ENCODE results near the gene HPCAL4. TPM values are rescaled to one million over a fixed set of nuclear protein-coding genes. Genes with fewer than 3 reads are reported as not detected.
A peak's percentile ranks its signal among the peaks of the same experiment; 100 is the strongest.

HPCAL4 gene
- not detected for total RNA-seq

GRCh38 chr1:39691383-39692151, at the start of gene HPCAL4:
Gene HPCAL4 (minus strand): TSS chr1:39691433. CDS start chr1:39684603, 6,830 bp downstream.
- ATAC-seq: peak; percentile 90

GRCh38 chr1:39738622-39739366, 47.6 kb upstream of the HPCAL4 start, which contains the start of gene PPIE:
Gene PPIE (plus strand): TSS chr1:39738882. CDS start chr1:39738901, 19 bp downstream.
- ATAC-seq: peak; percentile 98

GRCh38 chr1:39737546-39738169, 46.4 kb upstream of the HPCAL4 start:
- ATAC-seq: no peak

- no peak for ATAC-seq
Observed at GRCh38 chr1:39735731-39736130, 44.5 kb upstream of the HPCAL4 start.

- peak; percentile 35 for ATAC-seq
Observed at GRCh38 chr1:39733161-39733560, 41.9 kb upstream of the HPCAL4 start.

DNA sequence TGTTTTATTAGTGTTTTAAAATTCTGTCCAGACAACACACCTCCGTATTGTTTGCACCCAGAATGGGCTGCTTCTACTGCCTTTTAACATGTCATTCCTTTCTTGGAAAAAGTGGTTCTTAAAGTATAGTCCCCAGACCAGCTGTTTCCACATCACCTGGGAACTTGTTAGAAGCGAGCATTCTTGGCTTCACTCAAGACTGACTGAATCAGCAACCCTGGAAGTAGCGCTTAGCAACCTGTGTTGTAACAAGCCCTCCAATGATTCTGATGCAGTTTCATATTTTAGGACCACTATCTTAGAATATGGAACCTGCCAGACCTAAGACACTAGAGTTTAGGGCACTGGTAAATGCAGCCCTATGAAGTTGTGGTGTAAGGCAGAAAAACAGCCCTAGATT, 41.5 kb upstream of the HPCAL4 start:
- ATAC-seq: no peak

DNA sequence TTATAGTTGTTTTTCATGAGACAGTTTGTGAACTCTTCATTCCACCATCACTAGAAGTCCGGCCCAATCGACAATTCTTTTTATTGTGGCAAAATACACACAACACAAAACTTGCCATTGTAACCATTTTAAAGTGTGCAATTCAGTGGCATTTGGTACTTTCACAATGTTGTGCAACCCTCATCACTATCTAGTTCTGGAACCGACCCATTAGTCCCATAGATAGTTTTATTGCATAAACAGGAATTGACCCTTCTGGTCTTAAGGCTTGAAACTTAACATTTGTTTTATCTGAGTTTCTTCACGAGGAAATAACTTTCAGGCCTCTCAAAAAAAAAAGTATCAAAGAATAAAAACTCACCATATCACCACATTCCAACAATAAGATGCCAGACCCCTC, 38.6 kb upstream of the HPCAL4 start:
- ATAC-seq: no peak

DNA sequence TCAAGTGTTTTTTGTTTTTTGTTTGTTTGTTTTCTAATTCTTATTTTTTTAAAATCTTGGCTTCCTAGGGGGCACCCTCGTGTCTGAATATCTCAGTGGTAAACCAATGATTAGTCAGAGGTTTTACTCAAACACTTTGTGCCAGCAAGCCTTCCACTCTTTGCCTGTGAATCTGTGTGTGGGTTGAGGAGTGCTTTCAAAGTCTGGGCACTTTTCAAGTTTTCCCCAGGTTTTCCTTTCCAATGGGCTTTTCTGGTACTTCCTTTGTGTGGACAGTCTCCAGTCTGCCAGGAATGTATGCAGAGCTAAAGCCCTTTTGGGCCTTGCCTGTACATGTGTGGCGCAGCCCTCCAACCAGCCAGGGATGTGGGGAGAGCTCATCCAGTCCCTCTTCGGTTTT, 37.8 kb upstream of the HPCAL4 start:
- peak; percentile 22 for ATAC-seq

DNA sequence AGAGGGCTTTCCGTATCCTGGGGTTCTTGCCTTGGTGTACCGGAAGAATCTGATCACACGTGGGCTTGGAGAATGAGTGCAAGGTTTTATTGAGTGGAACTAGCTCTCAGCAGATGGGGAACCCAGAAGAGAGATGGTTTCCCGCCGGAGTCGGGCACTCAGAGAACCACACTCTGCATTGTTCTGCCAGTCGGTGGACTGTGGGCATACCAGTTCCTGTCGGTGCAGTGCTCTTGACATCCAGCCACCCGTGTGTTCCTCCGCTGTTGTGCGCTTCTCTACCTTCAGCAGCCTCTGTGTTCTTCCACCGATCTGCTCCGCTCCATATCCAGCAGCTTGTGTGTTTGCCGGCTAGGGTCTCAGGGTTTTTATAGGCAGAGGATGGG, 36.7 kb upstream of the HPCAL4 start:
- peak; percentile 33 for ATAC-seq

DNA sequence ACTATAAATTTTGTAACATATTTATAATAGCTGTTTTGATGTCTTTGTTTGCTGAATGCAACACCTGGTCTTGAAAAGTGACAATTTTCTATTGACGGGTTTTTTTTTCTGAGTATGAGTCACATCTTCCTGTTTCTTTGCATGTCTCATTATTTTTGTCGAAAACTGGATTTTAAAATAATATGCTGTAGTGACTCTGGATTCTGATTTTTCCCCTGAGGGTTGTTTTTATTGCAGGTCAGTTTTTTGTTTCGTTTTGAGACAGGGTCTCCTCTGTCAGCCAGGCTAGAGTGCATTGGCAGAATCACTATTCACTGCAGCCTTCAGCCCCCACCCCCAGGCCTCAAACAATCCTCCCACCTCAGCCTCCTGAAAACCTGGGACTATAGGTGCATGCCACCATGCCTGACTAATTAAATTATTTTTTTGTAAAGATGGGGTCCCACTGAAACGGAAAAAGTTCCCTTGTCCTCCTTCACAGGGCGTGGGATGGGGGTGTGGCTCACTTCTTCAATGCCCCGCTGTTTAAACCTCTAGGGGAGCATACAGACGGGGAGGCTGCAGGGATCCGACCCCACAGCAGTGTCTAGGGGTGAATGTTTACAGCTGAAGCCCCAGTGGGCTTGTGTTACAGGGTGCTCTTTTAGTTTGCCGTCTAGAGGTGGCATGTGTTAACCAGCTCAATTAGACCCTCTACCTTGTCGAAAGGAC, 36.1 kb upstream of the HPCAL4 start:
- no peak for ATAC-seq

DNA sequence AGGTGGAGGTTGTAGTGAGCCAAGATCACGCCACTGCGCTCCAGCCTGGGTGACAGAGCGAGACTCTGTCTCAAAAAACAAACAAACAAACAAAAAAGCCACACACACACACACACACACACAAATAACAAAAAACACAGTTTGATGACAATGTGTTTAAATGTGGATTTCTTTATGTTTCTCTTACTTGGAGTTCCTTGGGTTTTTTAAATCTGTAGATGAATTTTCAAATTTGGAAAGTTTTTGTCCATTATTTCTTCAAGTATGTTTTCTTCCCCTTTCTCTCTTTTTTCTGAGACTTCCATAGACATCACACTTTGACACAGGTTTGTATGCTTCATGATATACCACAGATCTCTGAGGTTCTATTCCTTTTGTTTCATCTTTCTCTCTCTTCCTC, 35.4 kb upstream of the HPCAL4 start:
- no peak for ATAC-seq

DNA sequence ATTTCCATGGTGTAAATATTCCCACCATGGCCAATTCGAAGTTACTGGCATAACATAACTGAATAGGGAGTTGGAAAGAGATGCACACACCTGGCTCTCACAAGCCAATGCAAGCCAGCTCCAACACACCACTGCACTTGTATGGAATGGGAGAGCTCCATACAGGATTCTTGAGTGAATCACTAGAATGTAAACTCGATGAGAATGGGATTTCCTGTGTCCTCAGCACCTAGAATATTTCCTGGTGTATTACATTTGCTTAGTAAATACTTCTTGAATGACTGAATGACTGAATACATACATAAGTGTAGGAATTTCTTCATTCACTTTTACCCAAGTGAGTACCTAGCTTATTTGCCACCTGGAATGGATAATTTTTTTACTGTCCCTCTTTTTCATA, 31.3 kb upstream of the HPCAL4 start:
- ATAC-seq: no peak

DNA sequence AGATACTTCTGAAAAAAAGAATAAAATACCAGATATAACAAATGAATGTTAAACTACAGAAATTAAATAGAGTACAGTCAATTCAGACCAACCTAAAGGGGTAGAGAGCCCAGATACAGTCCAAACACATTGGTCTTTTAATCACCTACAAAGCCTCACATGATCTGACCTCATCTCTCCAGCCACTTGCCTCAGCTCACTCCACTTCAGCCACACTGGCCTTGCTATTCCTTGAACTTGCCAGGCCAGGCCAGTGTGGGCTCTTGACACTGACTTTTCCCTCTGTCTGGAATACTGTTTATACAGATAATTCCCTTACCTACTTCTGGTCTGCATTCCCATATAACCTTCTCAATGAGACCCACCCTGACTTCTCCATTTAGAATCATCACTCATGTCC, 30.4 kb upstream of the HPCAL4 start:
- no peak for ATAC-seq

DNA sequence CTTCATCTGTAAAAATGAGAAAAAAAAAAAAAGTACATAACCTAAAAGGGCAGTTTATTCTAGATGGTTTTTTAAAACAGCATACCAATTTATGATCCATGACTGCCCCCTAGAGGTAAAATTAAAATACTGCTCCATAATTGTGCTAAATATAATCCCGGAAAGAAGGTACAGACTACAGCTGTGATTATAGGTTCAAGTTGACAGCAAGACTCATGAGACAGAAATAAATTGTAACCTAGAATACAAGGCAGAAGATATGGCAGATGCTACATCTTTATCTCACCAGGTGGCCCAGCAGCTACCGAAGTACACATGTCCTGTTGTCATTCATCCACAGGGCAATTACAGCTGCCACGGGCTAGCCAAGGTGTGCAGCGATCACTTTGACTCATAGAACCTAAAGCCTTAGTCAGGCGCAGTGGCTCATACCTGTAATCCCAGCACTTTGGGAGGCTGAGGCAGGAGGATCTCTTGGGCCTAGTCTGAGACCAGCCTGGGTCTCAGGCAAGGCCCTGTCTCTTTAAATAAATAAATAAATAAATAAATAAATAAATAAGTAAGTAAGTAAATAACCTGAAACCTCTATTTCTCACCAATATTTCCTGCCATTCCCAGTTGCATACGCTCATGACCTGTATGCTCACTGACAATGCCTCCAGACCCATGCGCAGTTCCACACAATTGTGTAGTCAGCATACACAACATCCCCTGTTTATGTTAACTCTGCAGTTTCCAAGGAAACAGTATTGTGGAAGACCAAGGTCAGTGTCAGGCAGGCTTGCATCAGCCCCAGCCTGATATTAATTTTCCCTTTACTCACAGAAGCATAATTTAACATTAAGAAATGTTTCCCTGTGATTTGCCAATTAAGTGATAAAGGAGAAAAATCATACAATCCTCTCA, 29.1 kb upstream of the HPCAL4 start:
- peak; percentile 83 for ATAC-seq

DNA sequence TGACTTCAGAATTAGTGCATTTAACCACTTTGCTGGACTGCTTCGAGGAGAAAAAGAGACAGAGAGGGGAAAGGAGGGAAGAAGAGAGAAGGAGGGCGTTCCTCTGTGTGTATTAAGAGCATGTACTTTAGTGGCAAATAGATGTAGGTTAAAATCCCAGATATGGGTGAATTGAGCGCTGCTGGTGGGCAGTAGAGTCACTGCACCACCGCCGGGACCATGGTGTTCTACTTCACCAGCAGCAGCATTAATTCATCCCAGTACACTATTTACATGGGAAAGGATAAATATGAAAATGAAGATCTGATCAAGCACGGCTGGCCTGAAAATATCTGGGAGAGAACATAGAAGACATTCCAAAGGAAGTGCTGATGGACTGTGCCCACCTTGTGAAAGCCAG, 26.6 kb upstream of the HPCAL4 start:
- ATAC-seq: no peak

GRCh38 chr1:39713557-39713956, 22.3 kb upstream of the HPCAL4 start:
- no peak for ATAC-seq

GRCh38 chr1:39711966-39712340, 20.7 kb upstream of the HPCAL4 start:
- ATAC-seq: no peak

GRCh38 chr1:39711104-39711965, 20.1 kb upstream of the HPCAL4 start:
- no peak for ATAC-seq

DNA sequence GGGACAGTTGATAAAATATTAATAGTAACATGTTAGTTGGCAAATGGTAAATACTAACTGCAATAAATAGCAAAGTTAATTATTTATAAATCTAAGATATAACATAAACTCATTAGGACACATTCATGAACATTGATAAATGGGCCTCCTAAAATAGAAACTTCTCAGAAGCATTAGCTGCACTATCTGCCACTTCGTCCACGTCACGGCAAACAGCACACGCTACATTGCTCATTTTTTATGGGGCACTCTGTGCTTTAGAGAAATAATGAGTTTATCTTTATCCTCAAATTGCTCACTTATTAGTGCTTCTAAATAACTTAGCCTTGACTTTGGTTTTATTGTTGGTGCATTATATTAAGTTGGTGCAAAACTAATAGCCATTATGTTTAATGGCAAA, 16.3 kb upstream of the HPCAL4 start:
- ATAC-seq: no peak

GRCh38 chr1:39704757-39705156, 13.5 kb upstream of the HPCAL4 start:
- ATAC-seq: no peak

DNA sequence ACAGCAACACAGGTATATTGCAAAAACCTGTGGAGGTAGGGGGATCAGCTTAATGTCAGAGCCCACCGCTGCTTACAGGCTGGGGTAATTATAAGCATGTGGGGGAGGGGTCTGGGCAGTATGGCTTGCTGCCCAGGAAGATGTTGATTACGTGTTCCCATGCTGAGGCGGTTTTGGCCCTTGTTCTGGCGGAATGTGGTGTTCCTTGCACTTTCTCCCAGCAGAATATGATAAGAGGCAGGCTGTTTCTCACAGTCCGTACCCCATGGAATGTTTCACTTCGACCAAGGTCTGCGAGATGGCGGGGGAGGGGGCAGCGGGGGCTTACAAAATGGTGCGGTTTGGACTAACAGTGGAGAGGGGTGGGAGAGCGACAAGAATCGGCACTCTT, 9.8 kb upstream of the HPCAL4 start:
- no peak for ATAC-seq
